HepG2 (cell line): ENCODE measurements around the gene CRABP1.

ENCODE experiments used
- CHD4 ChIP-seq: fragments of 200-600 bp; sonication (generic); IDR thresholded peaks from 2 replicates; pipeline ENCODE4 v1.7.0; 2017; ENCODE audit warnings: mild to moderate bottlenecking, low read length, borderline replicate concordance
- CREB1 ChIP-seq, 2 experiments: fragments of 450-650 bp in 1 of 2; IDR thresholded peaks; 2 replicates each; pipeline ENCODE4 v1.6.1; 2016 to 2017; ENCODE audit warnings: control low read depth in 1 of 2, mild to moderate bottlenecking in 1 of 2, missing compliant biosample characterization in 1 of 2, missing genetic modification characterization in 1 of 2
- CTCF ChIP-seq: sonication (generic); formaldehyde crosslinking; IDR thresholded peaks from 2 replicates; pipeline ENCODE4 v1.5.0; 2020; ENCODE audit warnings: mild to moderate bottlenecking, missing genetic modification reagents, moderate library complexity
- HBP1 ChIP-seq: IDR thresholded peaks from 2 replicates; pipeline ENCODE4 v1.6.1; 2016; ENCODE audit warnings: low read depth, control low read depth
- POLR2AphosphoS5 ChIP-seq: IDR thresholded peaks from 2 replicates; pipeline ENCODE4 v1.6.1; 2012; ENCODE audit warnings: low read depth, low read length
- TAF1 ChIP-seq: sonication (generic); formaldehyde crosslinking; IDR thresholded peaks from 2 replicates; pipeline ENCODE4 v1.4.0; 2020; ENCODE audit warnings: missing genetic modification reagents
- TBP ChIP-seq: sonication (generic); formaldehyde crosslinking; IDR thresholded peaks from 2 replicates; pipeline ENCODE4 v1.5.0; 2020; ENCODE audit warnings: missing genetic modification reagents
- TP53 ChIP-seq: sonication (generic); formaldehyde crosslinking; conservative IDR thresholded peaks from 2 replicates; pipeline ENCODE4 v1.4.0; 2020; ENCODE audit warnings: missing genetic modification reagents
- TRAFD1 ChIP-seq: sonication (generic); formaldehyde crosslinking; IDR thresholded peaks from 2 replicates; pipeline ENCODE4 v1.5.1; 2020; ENCODE audit warnings: missing genetic modification reagents, mild to moderate bottlenecking, borderline replicate concordance
- ZNF557 ChIP-seq: sonication (generic); formaldehyde crosslinking; IDR thresholded peaks from 2 replicates; pipeline ENCODE4 v1.4.0; 2020; ENCODE audit warnings: missing genetic modification reagents
- ZNF670 ChIP-seq: sonication (generic); formaldehyde crosslinking; IDR thresholded peaks from 2 replicates; pipeline ENCODE4 v1.8.0; 2022; ENCODE audit warnings: mild to moderate bottlenecking, missing genetic modification reagents, borderline replicate concordance
- ZNF710 ChIP-seq: sonication (generic); formaldehyde crosslinking; IDR thresholded peaks from 2 replicates; pipeline ENCODE4 v1.5.0; 2020; ENCODE audit warnings: mild to moderate bottlenecking, missing genetic modification reagents, borderline replicate concordance

DNA sequence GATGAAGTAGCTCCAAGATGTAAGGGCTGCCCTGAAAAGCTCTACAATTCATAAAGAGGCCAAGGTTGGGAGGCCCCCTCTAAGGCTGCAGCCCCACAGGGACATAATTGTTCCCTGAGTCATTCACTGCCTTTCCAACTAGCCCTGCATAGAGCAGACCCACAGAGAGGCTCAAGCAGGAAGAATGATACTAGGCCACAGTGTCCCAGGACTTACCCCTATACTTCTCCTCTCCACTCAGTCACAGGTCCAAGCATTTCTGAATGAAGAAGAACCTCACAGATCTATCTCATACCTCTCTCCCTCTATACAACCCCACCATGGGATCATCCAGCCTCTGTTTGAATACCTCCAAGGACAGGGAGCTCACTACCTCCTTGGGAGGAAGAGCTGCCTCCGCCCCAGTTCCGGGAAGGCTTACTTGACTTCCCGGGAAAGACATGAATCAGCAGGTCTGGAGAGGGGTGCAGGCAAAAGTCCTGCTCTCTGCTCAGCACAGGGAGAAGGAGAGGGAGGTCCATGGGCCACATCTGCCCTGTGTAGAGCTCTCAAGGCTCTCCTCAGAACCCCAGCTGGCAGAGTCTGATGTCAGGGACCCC lies 33.9 kb upstream of the CRABP1 start:
- TF ChIP-seq POLR2AphosphoS5 (no peak), TAF1 (CRISPR knock-in tag) (no peak), TBP (CRISPR knock-in tag) (no peak), ZNF557 (CRISPR knock-in tag) (no peak), TP53 (no peak), CREB1 (IDR thresholded peaks at IDR 0.05) (no peak), CREB1 (CRISPR knock-in tag; IDR thresholded peaks at IDR 0.05) (no peak), ZNF710 (CRISPR knock-in tag) (no peak), CHD4 (no peak), HBP1 (no peak), TRAFD1 (CRISPR knock-in tag) (no peak), ZNF670 (CRISPR knock-in tag) (no peak), CTCF (no peak)
